GM12874 (cell line): ENCODE data around the gene MYOT.

Experiments used
- CTCF ChIP-seq: IDR thresholded peaks from 2 replicates; pipeline ENCODE4 v1.5.1; 2011; ENCODE audit warnings: low read depth, mild to moderate bottlenecking, control low read depth, low read length, moderate library complexity; ENCODE audit not compliant: insufficient read depth

Gene MYOT

DNA sequence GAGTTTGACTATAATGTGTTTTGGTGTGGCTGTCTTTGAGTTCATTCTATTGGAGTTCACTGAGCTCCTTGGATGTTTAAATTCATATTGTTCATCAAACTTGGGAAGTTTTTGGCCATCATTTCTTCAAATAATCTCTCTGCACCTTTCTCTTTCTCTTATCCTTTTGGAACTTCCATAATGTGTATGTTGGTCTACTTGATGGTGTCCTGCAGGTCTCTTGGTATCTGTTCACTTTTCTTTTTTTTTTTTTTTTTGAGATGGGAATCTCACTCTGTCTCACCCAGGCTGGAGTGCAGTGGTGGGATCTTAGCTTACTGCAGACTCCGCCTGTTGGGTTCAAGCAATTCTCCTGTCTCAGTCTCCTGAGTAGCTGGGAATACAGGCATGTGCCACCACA lies 49.3 kb downstream of the MYOT start:
- no peak for TF ChIP-seq CTCF

DNA sequence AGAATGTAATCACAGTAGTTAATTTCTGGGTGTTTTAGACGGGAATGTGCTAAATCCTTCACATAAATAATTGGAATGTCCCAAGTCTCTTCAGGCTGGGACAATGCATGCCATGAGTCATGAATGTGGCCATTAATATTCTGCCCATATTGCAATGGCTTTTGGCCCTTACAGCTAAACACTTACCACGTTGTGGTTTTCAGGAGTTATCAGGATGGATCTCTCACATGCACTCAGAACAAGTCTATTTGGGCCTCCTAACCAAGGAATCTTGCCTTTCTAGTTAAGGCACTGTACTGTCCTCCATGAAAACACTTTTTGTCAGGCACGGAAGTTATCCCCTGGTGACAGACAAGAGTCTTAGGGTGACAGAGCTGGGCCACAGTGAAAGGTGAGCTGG lies 54.3 kb downstream of the MYOT start:
- TF ChIP-seq CTCF, result no peak

- no peak for TF ChIP-seq CTCF
These were observed 56.2 kb downstream of the MYOT start for GRCh38 chr5:137923856-137924255.

DNA sequence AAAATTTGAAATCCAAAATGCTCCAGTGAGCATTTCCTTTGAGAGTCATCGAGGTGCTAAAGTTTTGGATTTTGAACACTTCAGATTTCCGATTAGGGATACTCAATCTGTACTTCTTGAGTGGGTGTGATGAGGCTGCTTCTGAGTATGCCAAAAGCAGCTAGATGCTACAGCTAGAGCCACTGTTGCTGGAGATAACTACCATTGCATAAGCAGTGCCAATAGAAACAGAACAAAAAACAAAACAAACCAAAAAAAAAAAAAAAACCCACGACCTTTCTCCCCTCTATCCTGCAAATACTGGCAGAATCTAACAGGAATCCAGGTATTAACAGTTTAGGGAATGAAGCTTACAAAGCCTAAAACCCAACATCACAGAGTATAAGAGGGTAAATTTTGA lies 65.1 kb downstream of the MYOT start:
- no peak for TF ChIP-seq CTCF

DNA sequence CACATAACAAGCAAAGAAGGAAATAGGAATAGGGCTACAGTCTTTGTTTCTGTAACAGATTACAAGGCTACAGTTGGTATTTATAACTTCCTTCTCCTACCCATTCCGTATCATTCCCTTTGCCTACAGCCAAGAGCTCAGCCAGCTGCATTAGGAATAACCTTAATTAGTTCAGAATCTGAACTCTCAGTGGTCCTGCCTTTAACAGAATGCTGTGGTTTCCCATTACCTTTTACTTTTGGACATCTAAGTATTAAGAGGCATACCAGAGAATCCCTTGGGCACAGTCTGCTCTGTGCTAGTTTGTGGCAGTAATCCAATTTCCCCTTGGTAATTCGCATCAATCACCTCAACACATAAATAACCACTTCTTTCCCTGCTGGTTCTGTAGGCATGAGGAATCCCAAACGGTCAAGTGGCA lies 65.8 kb downstream of the MYOT start:
- TF ChIP-seq CTCF, result no peak

DNA sequence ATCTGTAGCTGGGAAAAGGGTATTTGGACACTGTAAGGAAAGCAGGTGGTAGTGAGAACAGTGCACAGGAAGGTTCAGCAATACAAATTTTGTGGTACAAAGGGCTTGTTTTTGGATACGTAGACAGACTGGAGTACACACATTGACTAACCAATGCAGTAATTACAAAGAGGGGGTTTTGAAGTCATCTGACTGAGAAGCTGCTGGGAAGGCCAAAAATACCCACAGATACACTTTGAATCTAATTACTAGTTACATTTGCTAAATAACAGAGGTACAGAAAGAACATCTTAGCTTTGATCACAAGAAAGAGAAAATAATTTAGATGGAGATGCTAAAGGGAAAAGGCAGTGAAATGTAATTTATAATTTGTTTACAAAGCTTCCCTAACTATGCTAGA lies 67.5 kb downstream of the MYOT start:
- no peak for TF ChIP-seq CTCF

- TF ChIP-seq CTCF, result no peak
These were observed 68.0 kb downstream of the MYOT start for GRCh38 chr5:137935694-137936093.
